Immature natural killer cell (primary cell): ENCODE measurements around the gene ABCC1. TPM values are rescaled to one million over a fixed set of nuclear protein-coding genes. Genes with fewer than 3 reads are reported as not detected.
A peak's percentile ranks its signal among the peaks of the same experiment; 100 is the strongest.

Experiments
- DNase-seq, 3 donors: peaks; one replicate each; pipeline ENCODE4 v3.0.0; 2022; ENCODE audit warnings: mixed read lengths in 1 of 3
- H3K27ac Mint-ChIP-seq, 6 donors: one replicate each; pipeline ENCODE4 v1.8.0; 2020; ENCODE audit warnings: mixed read lengths in 6 of 6, mild to moderate bottlenecking in 5 of 6, inconsistent platforms in 4 of 6, moderate library complexity in 3 of 6
- H3K27me3 Mint-ChIP-seq, 3 donors: one replicate each; pipeline ENCODE4 v1.8.0; 2020 to 2021; ENCODE audit warnings: low read depth in 3 of 3, mild to moderate bottlenecking in 3 of 3, mixed read lengths in 3 of 3, moderate library complexity in 3 of 3, inconsistent platforms in 1 of 3
- H3K36me3 Mint-ChIP-seq, 3 donors: one replicate each; pipeline ENCODE4 v1.8.0; 2020; ENCODE audit warnings: mixed read lengths in 3 of 3, inconsistent platforms in 2 of 3, mild to moderate bottlenecking in 2 of 3
- H3K4me1 Mint-ChIP-seq, 2 donors: one replicate each; pipeline ENCODE4 v1.8.0; 2020; ENCODE audit warnings: inconsistent platforms in 2 of 2, mild to moderate bottlenecking in 2 of 2, mixed read lengths in 2 of 2, moderate library complexity in 1 of 2
- H3K4me3 Mint-ChIP-seq, 5 donors: one replicate each; pipeline ENCODE4 v1.8.0; 2020; ENCODE audit warnings: mild to moderate bottlenecking in 5 of 5, mixed read lengths in 5 of 5, inconsistent platforms in 3 of 5, moderate library complexity in 3 of 5
- H3K9me3 Mint-ChIP-seq, 6 donors: one replicate each; pipeline ENCODE4 v1.8.0; 2020; ENCODE audit warnings: mild to moderate bottlenecking in 6 of 6, mixed read lengths in 6 of 6, inconsistent platforms in 4 of 6, moderate library complexity in 3 of 6
- polyA plus RNA-seq, 3 donors: library from polyadenylated mRNA; unstranded; fragments of 300-500 nt; fragmentation: Illumina TruSeq; gene quantifications; one replicate each; pipeline ENCODE4 v1.2.3, GENCODE V29; 2021

The ABCC1 gene
- polyA plus RNA-seq, 3 donors from 2014 or later, result 2.3 to 3.6 (median 2.3) TPM

DNA sequence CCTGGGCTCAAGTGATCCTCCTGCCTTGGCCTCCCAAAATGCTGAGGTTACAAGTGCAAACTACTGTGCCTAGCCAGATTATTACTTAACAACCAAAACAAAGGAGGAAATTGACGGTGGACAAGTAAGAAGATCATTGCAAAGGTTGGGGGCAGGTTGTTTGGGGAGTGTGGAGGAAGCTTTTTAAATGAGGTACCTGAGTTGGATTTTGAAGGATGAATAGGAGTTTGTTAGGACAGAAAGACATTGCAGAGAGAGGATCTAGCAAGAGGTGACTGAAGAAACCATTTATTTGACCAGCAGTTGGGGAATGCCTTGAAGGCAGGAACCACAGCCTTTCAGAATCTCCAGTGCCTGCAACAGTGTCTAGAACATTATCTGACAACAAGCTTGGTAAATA is 51.3 kb downstream of the ABCC1 start:
- peaks cover 9 to 11% of the 10 kb centered on the region in 2 donors for H3K4me1 Mint-ChIP-seq
- no peak overlapping the region for H3K4me3 Mint-ChIP-seq
- H3K27ac Mint-ChIP-seq, result peak overlapping the region in 2 of 6 donors; percentile 38 to 41
- no peak for DNase-seq
- peaks cover 0 to 2% (median 0%) of the 10 kb centered on the region in 3 donors for H3K27me3 Mint-ChIP-seq
- H3K9me3 Mint-ChIP-seq, result no peaks in the 10 kb centered on the region
- no peaks in the 10 kb centered on the region for H3K36me3 Mint-ChIP-seq

DNA sequence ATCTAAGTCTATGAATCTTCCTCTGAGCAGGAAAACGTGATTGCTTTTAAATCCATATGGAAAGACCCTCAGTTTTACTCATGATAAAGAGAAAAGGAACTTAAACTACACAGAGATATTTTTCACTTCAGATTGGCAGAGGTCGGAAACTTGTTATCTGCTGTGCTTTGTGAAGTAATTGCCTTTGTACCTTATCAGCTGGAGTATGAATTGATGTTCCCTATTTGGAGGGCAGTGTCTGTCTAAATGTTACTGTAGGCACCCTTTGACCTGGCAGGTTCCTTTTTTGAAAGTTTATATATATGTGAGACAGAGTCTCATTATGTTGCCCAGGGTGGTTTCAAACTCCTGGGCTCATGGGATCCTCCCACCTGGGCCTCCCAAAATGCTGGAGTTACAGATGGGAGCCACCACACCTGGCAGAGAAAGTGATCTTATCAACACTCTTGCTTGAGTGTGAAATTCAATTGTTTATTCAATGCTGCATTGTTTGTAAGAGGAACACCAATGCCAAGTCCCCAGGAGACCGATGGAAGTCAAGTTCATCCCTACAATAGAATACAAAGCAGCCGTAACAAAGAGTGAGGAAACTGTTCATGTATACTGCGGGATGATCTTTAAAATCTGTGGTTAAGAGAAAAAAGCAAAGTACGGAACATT is 52.3 kb downstream of the ABCC1 start:
- peaks cover 0 to 1% (median 0%) of the 10 kb centered on the region in 3 donors for H3K36me3 Mint-ChIP-seq
- no peak overlapping the region for H3K4me3 Mint-ChIP-seq
- peaks cover 0 to under 1% (median 0%) of the 10 kb centered on the region in 6 donors for H3K9me3 Mint-ChIP-seq
- no peak overlapping the region for H3K27ac Mint-ChIP-seq
- DNase-seq, result no peak
- H3K4me1 Mint-ChIP-seq, result peaks cover 14 to 17% of the 10 kb centered on the region in 2 donors
- peaks cover 0 to 3% (median under 1%) of the 10 kb centered on the region in 3 donors for H3K27me3 Mint-ChIP-seq

- Mint-ChIP-seq H3K4me3 (no peak overlapping the region), H3K27me3 (peaks cover 0 to 4% (median 2%) of the 10 kb centered on the region in 3 donors), H3K27ac (no peak overlapping the region), H3K36me3 (peaks cover 0 to 6% (median 0%) of the 10 kb centered on the region in 3 donors), H3K9me3 (peaks cover 0 to 2% (median 0%) of the 10 kb centered on the region in 6 donors), H3K4me1 (peaks cover 20 to 22% of the 10 kb centered on the region in 2 donors)
- no peak for DNase-seq
Observed at GRCh38 chr16:16003719-16004313, 54.4 kb downstream of the ABCC1 start.

GRCh38 chr16:16004314-16004749 is 54.9 kb downstream of the ABCC1 start:
- H3K9me3 Mint-ChIP-seq, result peaks cover 0 to 2% (median 0%) of the 10 kb centered on the region in 6 donors
- no peak overlapping the region for H3K4me3 Mint-ChIP-seq
- peaks cover 0 to 10% (median 3%) of the 10 kb centered on the region in 3 donors for H3K36me3 Mint-ChIP-seq

GRCh38 chr16:16005721-16006120 is 56.3 kb downstream of the ABCC1 start:
- no peak for DNase-seq
- Mint-ChIP-seq H3K4me1 (peaks cover 23 to 30% of the 10 kb centered on the region in 2 donors), H3K4me3 (no peak overlapping the region), H3K36me3 (peaks cover 11 to 17% (median 11%) of the 10 kb centered on the region in 3 donors), H3K9me3 (peaks cover 0 to 2% (median 0%) of the 10 kb centered on the region in 6 donors), H3K27me3 (peaks cover 0 to 2% (median 2%) of the 10 kb centered on the region in 3 donors), H3K27ac (no peak overlapping the region)

More at GRCh38 chr16:16004314-16004749, 54.9 kb downstream of the ABCC1 start:
- DNase-seq, result no peak
- no peak overlapping the region for H3K27ac Mint-ChIP-seq
- peaks cover 22 to 27% of the 10 kb centered on the region in 2 donors for H3K4me1 Mint-ChIP-seq
- peaks cover 0 to 4% (median 2%) of the 10 kb centered on the region in 3 donors for H3K27me3 Mint-ChIP-seq

DNA sequence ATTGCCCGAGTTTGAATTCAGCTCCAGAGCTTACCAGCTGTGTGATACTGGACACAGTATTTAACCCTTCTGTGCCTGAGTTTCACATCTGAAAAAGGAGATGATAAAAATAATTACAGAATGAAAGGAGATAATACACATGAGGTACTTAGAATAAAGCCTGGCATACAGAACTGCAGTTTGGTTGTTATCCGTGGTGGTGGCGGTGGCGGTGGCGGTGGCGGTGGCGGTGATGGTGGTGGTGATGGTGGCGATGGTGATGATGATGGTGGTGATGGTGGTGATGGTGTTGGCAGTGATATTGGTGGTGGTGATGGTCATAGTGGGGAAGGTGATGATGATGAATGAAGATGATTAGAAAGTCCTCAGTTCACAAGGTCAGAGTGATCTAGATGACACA is 57.2 kb downstream of the ABCC1 start:
- Mint-ChIP-seq H3K9me3 (peaks cover 0 to 2% (median 0%) of the 10 kb centered on the region in 6 donors), H3K4me3 (peak overlapping the region in 3 of 5 donors; percentile 30 to 67 (median 50)), H3K27me3 (peaks cover 0 to 2% (median 2%) of the 10 kb centered on the region in 3 donors), H3K27ac (peak overlapping the region in 4 of 6 donors; percentile 7 to 63 (median 54)), H3K4me1 (peaks cover 23 to 30% of the 10 kb centered on the region in 2 donors), H3K36me3 (peaks cover 11 to 18% (median 11%) of the 10 kb centered on the region in 3 donors)
- DNase-seq, result no peak

DNA sequence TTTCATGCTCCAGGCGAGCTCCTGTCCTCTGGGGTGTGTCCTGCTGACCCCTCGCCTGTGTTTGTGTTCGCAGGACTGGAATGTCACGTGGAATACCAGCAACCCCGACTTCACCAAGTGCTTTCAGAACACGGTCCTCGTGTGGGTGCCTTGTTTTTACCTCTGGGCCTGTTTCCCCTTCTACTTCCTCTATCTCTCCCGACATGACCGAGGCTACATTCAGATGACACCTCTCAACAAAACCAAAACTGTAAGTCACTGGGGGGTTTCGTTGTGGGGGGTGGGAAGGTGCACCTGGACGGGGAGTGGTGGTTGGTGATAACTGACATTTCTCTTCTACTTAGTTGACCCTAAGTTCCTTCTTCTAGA is 58.3 kb downstream of the ABCC1 start:
- H3K27me3 Mint-ChIP-seq, result peaks cover 0 to 2% (median 2%) of the 10 kb centered on the region in 3 donors
- peaks cover 0 to 2% (median 0%) of the 10 kb centered on the region in 6 donors for H3K9me3 Mint-ChIP-seq
- peak overlapping the region in 3 of 5 donors; percentile 12 to 58 (median 56) for H3K4me3 Mint-ChIP-seq
- H3K36me3 Mint-ChIP-seq, result peaks cover 11 to 18% (median 11%) of the 10 kb centered on the region in 3 donors
- peak overlapping the region in 3 of 6 donors; percentile 19 to 83 (median 20) for H3K27ac Mint-ChIP-seq
- peaks cover 23 to 30% of the 10 kb centered on the region in 2 donors for H3K4me1 Mint-ChIP-seq
- DNase-seq, result no peak

DNA sequence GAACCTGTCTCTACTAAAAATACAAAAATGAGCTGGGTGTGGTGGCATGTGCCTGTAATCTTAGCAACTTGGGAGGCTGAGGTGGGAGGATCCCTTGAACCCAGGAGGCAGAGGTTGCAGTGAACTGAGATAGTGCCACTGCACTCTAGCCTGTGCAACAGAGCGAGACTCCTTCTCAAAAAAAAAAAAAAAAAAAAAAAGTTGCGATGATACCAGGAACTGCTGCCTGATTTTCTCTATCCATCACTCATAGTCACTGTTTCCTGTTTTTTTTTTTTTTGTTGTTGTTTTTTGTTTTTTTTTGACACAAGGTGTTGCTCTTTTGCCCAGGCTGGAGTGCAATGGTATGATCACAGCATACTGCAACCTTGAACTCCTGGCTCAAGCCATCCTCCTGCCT is 59.2 kb downstream of the ABCC1 start:
- Mint-ChIP-seq H3K4me3 (no peak overlapping the region), H3K4me1 (peaks cover 23 to 30% of the 10 kb centered on the region in 2 donors), H3K27me3 (peaks cover 0 to 2% (median 2%) of the 10 kb centered on the region in 3 donors), H3K36me3 (peaks cover 11 to 21% (median 14%) of the 10 kb centered on the region in 3 donors), H3K9me3 (peaks cover 0 to 2% (median 0%) of the 10 kb centered on the region in 6 donors), H3K27ac (no peak overlapping the region)
- DNase-seq, result no peak

GRCh38 chr16:16009401-16009800 is 60.0 kb downstream of the ABCC1 start:
- Mint-ChIP-seq H3K4me1 (peaks cover 23 to 30% of the 10 kb centered on the region in 2 donors), H3K9me3 (peaks cover 0 to 2% (median 0%) of the 10 kb centered on the region in 6 donors), H3K4me3 (no peak overlapping the region), H3K36me3 (peaks cover 11 to 23% (median 15%) of the 10 kb centered on the region in 3 donors), H3K27ac (peak overlapping the region in 1 of 6 donors; percentile 45), H3K27me3 (peaks cover 0 to 2% (median 2%) of the 10 kb centered on the region in 3 donors)
- no peak for DNase-seq

DNA sequence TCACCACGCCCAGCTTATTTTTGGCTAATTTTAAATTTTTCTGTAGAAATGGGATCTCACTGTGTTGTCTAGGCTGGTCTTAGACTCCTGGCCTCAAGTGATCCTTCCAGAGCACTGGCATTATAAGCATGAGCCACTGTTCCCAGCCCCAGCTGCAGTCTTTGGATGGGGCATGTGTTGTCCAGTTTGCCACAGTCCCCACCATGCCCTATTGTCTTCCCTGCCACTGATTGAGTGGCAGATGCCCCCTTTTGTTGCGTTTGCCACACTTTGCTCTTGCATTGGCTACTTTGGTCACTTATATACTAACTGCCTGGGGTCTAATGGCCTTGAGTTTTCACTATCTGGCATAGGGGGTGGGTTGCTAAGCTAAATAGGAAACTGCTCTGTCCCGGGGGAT is 60.8 kb downstream of the ABCC1 start:
- H3K4me3 Mint-ChIP-seq, result no peak overlapping the region
- peaks cover 0 to 2% (median 2%) of the 10 kb centered on the region in 3 donors for H3K27me3 Mint-ChIP-seq
- peaks cover 11 to 23% (median 15%) of the 10 kb centered on the region in 3 donors for H3K36me3 Mint-ChIP-seq
- peaks cover 23 to 30% of the 10 kb centered on the region in 2 donors for H3K4me1 Mint-ChIP-seq
- no peak overlapping the region for H3K27ac Mint-ChIP-seq
- DNase-seq, result no peak
- H3K9me3 Mint-ChIP-seq, result peaks cover 0 to 2% (median 0%) of the 10 kb centered on the region in 6 donors

DNA sequence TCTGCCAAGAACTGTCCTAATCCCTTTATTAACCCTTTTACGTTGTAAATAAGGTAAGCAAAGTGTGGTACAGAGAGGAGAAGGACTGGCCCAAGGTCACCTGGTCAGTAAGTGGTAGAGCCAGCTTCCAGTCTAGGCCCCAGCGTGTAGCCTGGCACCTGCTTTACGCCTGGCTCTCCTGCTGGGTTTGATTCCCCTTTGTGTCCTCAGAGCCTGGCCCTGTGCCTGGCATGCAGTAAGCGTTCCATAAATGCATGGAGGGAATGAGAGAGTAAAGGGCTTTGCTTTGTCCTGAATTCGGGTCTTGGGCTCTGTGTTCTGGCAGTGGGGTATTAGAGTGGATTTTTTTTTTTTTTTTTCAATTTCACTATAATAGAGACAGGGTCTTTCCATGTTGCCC is 62.7 kb downstream of the ABCC1 start:
- Mint-ChIP-seq H3K4me3 (no peak overlapping the region), H3K9me3 (no peaks in the 10 kb centered on the region), H3K27ac (no peak overlapping the region), H3K4me1 (peaks cover 13 to 19% of the 10 kb centered on the region in 2 donors), H3K27me3 (no peaks in the 10 kb centered on the region), H3K36me3 (peaks cover 20 to 33% (median 23%) of the 10 kb centered on the region in 3 donors)
- DNase-seq, result no peak

- H3K4me3 Mint-ChIP-seq, result no peak overlapping the region
- DNase-seq, result no peak
- H3K9me3 Mint-ChIP-seq, result no peaks in the 10 kb centered on the region
- peaks cover 4 to 8% of the 10 kb centered on the region in 2 donors for H3K4me1 Mint-ChIP-seq
- H3K27ac Mint-ChIP-seq, result peak overlapping the region in 1 of 6 donors; percentile 23
- peaks cover 26 to 44% (median 33%) of the 10 kb centered on the region in 3 donors for H3K36me3 Mint-ChIP-seq
- no peaks in the 10 kb centered on the region for H3K27me3 Mint-ChIP-seq
Observed at GRCh38 chr16:16013812-16014211, 64.4 kb downstream of the ABCC1 start.

DNA sequence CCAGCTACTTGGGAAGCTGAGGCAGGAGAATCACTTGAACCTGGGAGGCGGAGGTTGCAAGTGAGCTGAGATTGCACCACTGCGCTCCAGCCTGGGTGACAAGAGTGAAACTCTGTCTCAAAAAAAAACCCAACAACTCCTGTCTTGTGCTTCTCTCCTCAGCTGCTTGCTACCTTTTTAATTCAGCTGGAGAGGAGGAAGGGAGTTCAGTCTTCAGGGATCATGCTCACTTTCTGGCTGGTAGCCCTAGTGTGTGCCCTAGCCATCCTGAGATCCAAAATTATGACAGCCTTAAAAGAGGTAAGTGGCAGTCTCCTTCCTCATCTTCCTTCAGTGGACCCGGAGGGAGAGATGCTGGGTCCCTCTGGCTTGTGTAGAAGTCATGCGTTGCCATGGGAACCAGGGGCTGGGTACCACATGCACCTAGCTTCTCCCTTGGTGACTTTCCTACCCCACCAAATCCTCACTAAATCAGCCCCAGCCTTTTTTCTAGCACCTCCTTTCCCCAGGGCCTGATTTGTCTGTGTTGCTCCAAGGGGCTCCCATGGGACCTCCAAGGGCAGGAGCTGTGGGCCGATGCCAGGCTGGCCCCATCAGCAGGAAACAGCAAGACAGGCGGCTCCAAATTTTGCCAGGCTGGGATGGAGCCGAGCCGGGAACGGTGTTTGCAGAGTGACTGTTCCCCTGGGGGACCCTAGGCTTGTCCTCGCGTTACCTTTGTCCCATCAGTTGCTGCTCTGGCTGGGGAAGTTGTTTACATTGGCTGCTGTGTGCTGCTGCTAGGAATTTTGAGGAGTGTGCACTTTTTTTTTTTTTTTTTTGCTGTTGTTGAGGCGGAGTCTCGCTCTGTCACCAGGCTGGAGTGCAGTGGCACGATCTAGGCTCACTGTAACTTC is 65.2 kb downstream of the ABCC1 start:
- Mint-ChIP-seq H3K9me3 (no peaks in the 10 kb centered on the region), H3K27ac (peak overlapping the region in 1 of 6 donors; percentile 23), H3K27me3 (no peaks in the 10 kb centered on the region), H3K4me3 (no peak overlapping the region), H3K4me1 (peaks cover under 1% of the 10 kb centered on the region in 2 donors), H3K36me3 (peaks cover 21 to 41% (median 35%) of the 10 kb centered on the region in 3 donors)
- no peak for DNase-seq
